GM06990 (cell line): ENCODE measurements around the gene UBAP2L.

Experiments used
- DNase-seq: peaks from one replicate; pipeline ENCODE4 v3.0.0-alpha.2; 2011; ENCODE audit not compliant: insufficient read length; ENCODE audit errors: extremely low read depth
- H3K27me3 ChIP-seq: replicated peaks from 2 replicates; pipeline ENCODE4 v1.6.0; 2011; ENCODE audit warnings: low read length; ENCODE audit not compliant: control insufficient read depth, insufficient read depth
- H3K36me3 ChIP-seq: 2 replicates; pipeline ENCODE4 v1.5.1; 2011; ENCODE audit warnings: low read length; ENCODE audit not compliant: control insufficient read depth, insufficient read depth
- H3K4me3 ChIP-seq: replicated peaks from 2 replicates; pipeline ENCODE4 v1.5.1; 2011; ENCODE audit warnings: low read depth, mild to moderate bottlenecking, control low read depth, low read length
- CTCF ChIP-seq: IDR thresholded peaks from 2 replicates; pipeline ENCODE4 v1.5.1; 2011; ENCODE audit warnings: low read length, control low read depth, mild to moderate bottlenecking, inconsistent platforms; ENCODE audit not compliant: insufficient read depth, poor library complexity, severe bottlenecking

Gene UBAP2L

DNA sequence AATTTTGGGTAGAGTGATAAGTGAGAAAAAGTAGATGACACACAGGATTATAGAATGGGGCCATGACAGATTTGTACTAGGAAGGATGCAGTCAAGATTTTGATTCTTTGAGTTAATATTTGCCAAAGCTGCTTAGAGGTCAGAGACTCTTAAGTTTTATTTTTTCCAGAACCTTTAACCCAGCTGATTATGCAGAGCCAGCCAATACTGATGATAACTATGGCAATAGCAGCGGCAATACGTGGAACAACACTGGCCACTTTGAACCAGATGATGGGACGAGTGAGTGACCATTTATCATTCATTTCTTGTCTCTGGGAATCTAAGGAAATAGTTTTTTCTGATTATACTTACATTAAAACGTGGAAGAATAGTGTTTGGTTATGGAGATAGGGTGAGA is 16.1 kb downstream of the UBAP2L start:
- H3K4me3 ChIP-seq: no peak overlapping the region
- H3K27me3 ChIP-seq: no peaks in the 10 kb centered on the region
- no peak for DNase-seq
- no peak for TF ChIP-seq CTCF
- H3K36me3 ChIP-seq: peaks cover 12% of the 10 kb centered on the region

DNA sequence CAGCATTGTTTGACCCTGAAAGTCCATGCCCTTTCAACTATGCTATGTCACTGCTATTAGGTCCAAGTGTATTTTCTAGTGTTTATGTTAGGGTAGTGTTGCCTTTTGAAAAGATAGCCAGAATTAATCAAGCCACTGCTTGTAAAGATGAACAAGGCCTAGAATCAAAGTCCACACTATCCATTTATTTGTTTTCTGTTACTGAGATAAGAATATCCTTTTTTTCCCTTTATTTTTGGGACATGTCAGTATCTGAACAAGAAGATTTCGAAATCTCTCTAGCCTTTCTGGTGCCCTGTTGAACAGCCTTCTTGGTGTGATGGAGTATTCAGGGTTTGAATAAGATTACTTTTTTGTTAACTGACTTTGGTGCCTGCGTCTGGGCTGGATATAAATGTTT is 16.7 kb downstream of the UBAP2L start:
- TF ChIP-seq CTCF: no peak
- Histone ChIP-seq H3K36me3 (peaks cover 12% of the 10 kb centered on the region), H3K27me3 (no peaks in the 10 kb centered on the region), H3K4me3 (no peak overlapping the region)
- DNase-seq: no peak

GRCh38 chr1:154237880-154238506 is 17.2 kb downstream of the UBAP2L start:
- TF ChIP-seq CTCF: no peak
- Histone ChIP-seq H3K27me3 (no peaks in the 10 kb centered on the region), H3K36me3 (peaks cover 12% of the 10 kb centered on the region), H3K4me3 (no peak overlapping the region)
- DNase-seq: no peak

DNA sequence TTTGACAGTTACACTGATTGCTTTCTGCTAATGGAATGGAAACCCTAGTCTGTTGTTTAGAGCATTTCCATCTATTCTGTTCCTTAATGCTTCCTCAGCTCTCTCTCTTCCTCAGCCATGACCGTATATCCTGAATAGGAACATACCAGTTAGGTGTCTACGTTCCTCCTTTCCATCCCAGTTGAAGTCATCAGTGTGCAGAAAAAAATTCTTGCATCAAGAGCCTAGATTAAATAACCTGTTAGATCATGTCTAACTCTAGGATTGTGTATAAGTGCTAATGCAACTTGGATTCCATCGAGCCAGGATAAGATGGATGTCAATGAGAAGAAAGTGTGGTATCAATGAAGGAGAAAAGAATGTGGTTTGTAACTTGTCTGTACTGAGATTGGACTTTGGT is 18.7 kb downstream of the UBAP2L start:
- peaks cover 17% of the 10 kb centered on the region for H3K36me3 ChIP-seq
- H3K4me3 ChIP-seq: no peak overlapping the region
- H3K27me3 ChIP-seq: no peaks in the 10 kb centered on the region
- no peak for DNase-seq
- no peak for TF ChIP-seq CTCF

GRCh38 chr1:154240294-154240833 is 19.6 kb downstream of the UBAP2L start:
- no peak for DNase-seq
- no peaks in the 10 kb centered on the region for H3K27me3 ChIP-seq
- no peak overlapping the region for H3K4me3 ChIP-seq
- TF ChIP-seq CTCF: no peak
- H3K36me3 ChIP-seq: peaks cover 15% of the 10 kb centered on the region
